GM12878 (cell line): ENCODE data around the gene OVCA2. TPM values are rescaled to one million over a fixed set of nuclear protein-coding genes. Genes with fewer than 3 reads are reported as not detected.

ENCODE experiments used
- BCL11A ChIP-seq: IDR thresholded peaks from 2 replicates; pipeline ENCODE4 v1.6.1; 2011; ENCODE audit warnings: low read depth, low read length
- CBX5 ChIP-seq: sonication (generic); IDR thresholded peaks from 2 replicates; pipeline ENCODE4 v1.6.1; 2016; ENCODE audit warnings: low read depth, moderate library complexity, mild to moderate bottlenecking, inconsistent platforms
- CREB1 ChIP-seq: IDR thresholded peaks from 2 replicates; pipeline ENCODE4 v1.6.1; 2012; ENCODE audit warnings: low read depth, mild to moderate bottlenecking, inconsistent platforms
- DPF2 ChIP-seq: fragments of 450-650 bp; IDR thresholded peaks from 2 replicates; pipeline ENCODE4 v1.6.1; 2017; ENCODE audit warnings: mild to moderate bottlenecking
- ESRRA ChIP-seq: IDR thresholded peaks from 2 replicates; pipeline ENCODE4 v1.6.1; 2012; ENCODE audit warnings: mild to moderate bottlenecking, low read length, improper control_type of control experiment
- FOXK2 ChIP-seq: fragments of 450-650 bp; IDR thresholded peaks from 2 replicates; pipeline ENCODE4 v1.6.1; 2017; ENCODE audit warnings: mild to moderate bottlenecking, moderate library complexity
- FOXM1 ChIP-seq: IDR thresholded peaks from 2 replicates; pipeline ENCODE4 v1.6.1; 2012; ENCODE audit warnings: low read depth, mild to moderate bottlenecking, inconsistent platforms, low read length, moderate library complexity
- IKZF2 ChIP-seq, 2 experiments: fragments of 450-650 bp; IDR thresholded peaks; 2 replicates each; pipeline ENCODE4 v1.6.1; 2017; ENCODE audit warnings: mild to moderate bottlenecking in 2 of 2, moderate library complexity in 2 of 2
- IRF4 ChIP-seq: IDR thresholded peaks from 2 replicates; pipeline ENCODE4 v1.6.1; 2011; ENCODE audit warnings: low read depth, low read length
- JUNB ChIP-seq: IDR thresholded peaks from 2 replicates; pipeline ENCODE4 v1.6.1; 2016; ENCODE audit warnings: antibody characterized with exemption, mild to moderate bottlenecking
- KLF5 ChIP-seq: fragments of 450-650 bp; IDR thresholded peaks from 2 replicates; pipeline ENCODE4 v1.6.1; 2014; ENCODE audit warnings: mild to moderate bottlenecking; ENCODE audit not compliant: partially characterized antibody
- MEF2A ChIP-seq: IDR thresholded peaks from 2 replicates; pipeline ENCODE4 v1.6.1; 2011; ENCODE audit warnings: low read depth, mild to moderate bottlenecking, low read length, moderate library complexity; ENCODE audit not compliant: insufficient read depth
- NBN ChIP-seq: fragments of 450-650 bp; IDR thresholded peaks from 2 replicates; pipeline ENCODE4 v1.6.1; 2016
- NR2F1 ChIP-seq: fragments of 450-650 bp; conservative IDR thresholded peaks from 2 replicates; pipeline ENCODE4 v1.6.1; 2017; ENCODE audit warnings: mild to moderate bottlenecking
- NRF1 ChIP-seq: conservative IDR thresholded peaks from 2 replicates; pipeline ENCODE4 v1.6.1; 2011; ENCODE audit warnings: mild to moderate bottlenecking, low read depth, low read length, improper control_type of control experiment
- RELA ChIP-seq: fragments of 450-650 bp; IDR thresholded peaks from 2 replicates; pipeline ENCODE4 v1.8.0; 2014; ENCODE audit warnings: borderline replicate concordance; ENCODE audit not compliant: partially characterized antibody
- SREBF1 ChIP-seq: IDR thresholded peaks from 2 replicates; pipeline ENCODE4 v1.6.1; 2012; ENCODE audit warnings: mild to moderate bottlenecking, low read length
- YBX1 ChIP-seq: fragments of 450-650 bp; IDR thresholded peaks from 2 replicates; pipeline ENCODE4 v1.6.1; 2016; ENCODE audit warnings: antibody characterized with exemption
- polyA plus RNA-seq, 11 experiments: library from polyadenylated mRNA; depleted of rRNA in 4 of 11; unstranded in 6 of 11; stranded (reverse) in 5 of 11; fragments of >200 nt; fragmentation: Nextera tagmentation in 4 of 11; fragmentation: Illumina TruSeq in 1 of 11; extraction: Ambion mirVana in 4 of 11; extraction: Trizol in 1 of 11; gene quantifications; 1 replicate in 1 of 11; 2 replicates in 10 of 11; pipeline versions ENCODE4 v1.2.1 to v1.2.3, GENCODE V29; 2011 to 2016; ENCODE audit warnings: inconsistent platforms in 2 of 11, missing spikeins in 2 of 11, low read depth in 1 of 11
- total RNA-seq, 4 experiments: library from RNA; depleted of rRNA in 3 of 4; stranded (reverse); fragments of >200 nt in 3 of 4; fragmentation: Illumina TruSeq in 1 of 4; extraction: Trizol in 1 of 4; gene quantifications; 2 replicates each; pipeline versions ENCODE4 v1.2.1 to v1.2.3, GENCODE V29; 2013 to 2021
- TF ChIP-seq, protein P1 (sequence below): IDR thresholded peaks from 2 replicates; pipeline ENCODE4 v1.6.1; 2012; ENCODE audit warnings: low read depth, low read length, improper control_type of control experiment
- TF ChIP-seq, protein P2 (sequence below): fragments of 450-650 bp; formaldehyde crosslinking; IDR thresholded peaks from 2 replicates; pipeline ENCODE4 v1.4.0; 2020; ENCODE audit warnings: mild to moderate bottlenecking, moderate library complexity
- TF ChIP-seq, protein P3 (sequence below): fragments of 450-650 bp; formaldehyde crosslinking; IDR thresholded peaks from 2 replicates; pipeline ENCODE4 v1.4.0; 2022; ENCODE audit warnings: mild to moderate bottlenecking, moderate library complexity
- TF ChIP-seq, protein P4 (sequence below): fragments of 450-650 bp; IDR thresholded peaks from 2 replicates; pipeline ENCODE4 v1.6.1; 2017; ENCODE audit warnings: antibody characterized with exemption, mild to moderate bottlenecking, moderate library complexity

Gene OVCA2
- total and polyA plus RNA-seq, 10 of the 15 experiments (the other 5 are each of a cell fraction or from before 2014, with no cell fraction given), result 6.1 to 75.3 (median 40.7) TPM

DNA sequence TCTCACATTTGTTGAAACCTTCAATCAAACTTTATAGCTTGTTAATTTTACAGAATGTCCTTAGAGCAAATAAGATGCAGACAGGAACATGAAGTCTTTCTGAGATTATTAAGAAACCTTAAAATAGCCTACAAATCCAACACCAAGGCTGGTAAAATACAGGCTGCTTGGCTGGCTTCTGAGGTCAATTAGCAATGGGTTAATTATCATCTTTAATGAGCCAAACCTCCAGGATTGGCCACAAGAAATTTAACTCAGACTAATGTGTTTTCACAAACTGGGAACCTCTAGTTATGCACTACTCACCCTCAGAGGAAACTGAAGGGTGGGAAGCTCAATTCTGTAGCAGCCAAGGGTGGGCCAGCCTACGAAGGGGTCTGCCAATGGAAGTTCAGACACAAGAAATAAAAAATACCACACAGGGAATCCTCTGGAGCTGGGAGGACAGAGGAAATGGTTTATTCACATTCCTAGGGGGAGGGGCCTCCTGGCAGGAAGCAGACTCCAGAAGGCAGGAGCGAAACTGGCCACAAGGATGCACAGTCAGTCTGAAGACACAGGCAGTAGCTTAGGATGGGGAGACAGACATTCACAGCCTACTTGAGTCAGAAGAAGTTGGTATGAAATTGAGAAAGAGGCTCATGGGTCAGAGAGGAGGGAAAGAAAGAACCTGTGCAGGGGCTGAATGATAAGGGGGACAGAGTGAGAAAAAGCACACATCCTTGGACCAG lies 49.1 kb downstream of the OVCA2 start (continued):
- peak; percentile 65; the same call in 1 of the 2 replicates for TF ChIP-seq BCL11A
- TF ChIP-seq ESRRA, result no peak
- TF ChIP-seq YBX1, result no peak
- 0 out of 2 replicates have a peak, but pooled peaks have one; percentile 19 for TF ChIP-seq IRF4
- TF ChIP-seq SREBF1, result no peak
- no peak for TF ChIP-seq NRF1
- TF ChIP-seq, protein P1, sequence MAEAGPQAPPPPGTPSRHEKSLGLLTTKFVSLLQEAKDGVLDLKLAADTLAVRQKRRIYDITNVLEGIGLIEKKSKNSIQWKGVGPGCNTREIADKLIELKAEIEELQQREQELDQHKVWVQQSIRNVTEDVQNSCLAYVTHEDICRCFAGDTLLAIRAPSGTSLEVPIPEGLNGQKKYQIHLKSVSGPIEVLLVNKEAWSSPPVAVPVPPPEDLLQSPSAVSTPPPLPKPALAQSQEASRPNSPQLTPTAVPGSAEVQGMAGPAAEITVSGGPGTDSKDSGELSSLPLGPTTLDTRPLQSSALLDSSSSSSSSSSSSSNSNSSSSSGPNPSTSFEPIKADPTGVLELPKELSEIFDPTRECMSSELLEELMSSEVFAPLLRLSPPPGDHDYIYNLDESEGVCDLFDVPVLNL, result no peak
- TF ChIP-seq DPF2, result no peak
- TF ChIP-seq, protein P2, sequence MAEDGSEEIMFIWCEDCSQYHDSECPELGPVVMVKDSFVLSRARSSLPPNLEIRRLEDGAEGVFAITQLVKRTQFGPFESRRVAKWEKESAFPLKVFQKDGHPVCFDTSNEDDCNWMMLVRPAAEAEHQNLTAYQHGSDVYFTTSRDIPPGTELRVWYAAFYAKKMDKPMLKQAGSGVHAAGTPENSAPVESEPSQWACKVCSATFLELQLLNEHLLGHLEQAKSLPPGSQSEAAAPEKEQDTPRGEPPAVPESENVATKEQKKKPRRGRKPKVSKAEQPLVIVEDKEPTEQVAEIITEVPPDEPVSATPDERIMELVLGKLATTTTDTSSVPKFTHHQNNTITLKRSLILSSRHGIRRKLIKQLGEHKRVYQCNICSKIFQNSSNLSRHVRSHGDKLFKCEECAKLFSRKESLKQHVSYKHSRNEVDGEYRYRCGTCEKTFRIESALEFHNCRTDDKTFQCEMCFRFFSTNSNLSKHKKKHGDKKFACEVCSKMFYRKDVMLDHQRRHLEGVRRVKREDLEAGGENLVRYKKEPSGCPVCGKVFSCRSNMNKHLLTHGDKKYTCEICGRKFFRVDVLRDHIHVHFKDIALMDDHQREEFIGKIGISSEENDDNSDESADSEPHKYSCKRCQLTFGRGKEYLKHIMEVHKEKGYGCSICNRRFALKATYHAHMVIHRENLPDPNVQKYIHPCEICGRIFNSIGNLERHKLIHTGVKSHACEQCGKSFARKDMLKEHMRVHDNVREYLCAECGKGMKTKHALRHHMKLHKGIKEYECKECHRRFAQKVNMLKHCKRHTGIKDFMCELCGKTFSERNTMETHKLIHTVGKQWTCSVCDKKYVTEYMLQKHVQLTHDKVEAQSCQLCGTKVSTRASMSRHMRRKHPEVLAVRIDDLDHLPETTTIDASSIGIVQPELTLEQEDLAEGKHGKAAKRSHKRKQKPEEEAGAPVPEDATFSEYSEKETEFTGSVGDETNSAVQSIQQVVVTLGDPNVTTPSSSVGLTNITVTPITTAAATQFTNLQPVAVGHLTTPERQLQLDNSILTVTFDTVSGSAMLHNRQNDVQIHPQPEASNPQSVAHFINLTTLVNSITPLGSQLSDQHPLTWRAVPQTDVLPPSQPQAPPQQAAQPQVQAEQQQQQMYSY (CRISPR knock-in tag), result no peak
- no peak for TF ChIP-seq CBX5
- peak; percentile 17 to 37; a peak in 2 of 4 replicates for TF ChIP-seq IKZF2 (IDR thresholded peaks at IDR 0.05)
- TF ChIP-seq MEF2A, result no peak
- TF ChIP-seq CREB1, result no peak
- no peak for TF ChIP-seq RELA
- TF ChIP-seq FOXM1, result no peak
- no peak for TF ChIP-seq NBN
- no peak for TF ChIP-seq NR2F1
- TF ChIP-seq, protein P3, sequence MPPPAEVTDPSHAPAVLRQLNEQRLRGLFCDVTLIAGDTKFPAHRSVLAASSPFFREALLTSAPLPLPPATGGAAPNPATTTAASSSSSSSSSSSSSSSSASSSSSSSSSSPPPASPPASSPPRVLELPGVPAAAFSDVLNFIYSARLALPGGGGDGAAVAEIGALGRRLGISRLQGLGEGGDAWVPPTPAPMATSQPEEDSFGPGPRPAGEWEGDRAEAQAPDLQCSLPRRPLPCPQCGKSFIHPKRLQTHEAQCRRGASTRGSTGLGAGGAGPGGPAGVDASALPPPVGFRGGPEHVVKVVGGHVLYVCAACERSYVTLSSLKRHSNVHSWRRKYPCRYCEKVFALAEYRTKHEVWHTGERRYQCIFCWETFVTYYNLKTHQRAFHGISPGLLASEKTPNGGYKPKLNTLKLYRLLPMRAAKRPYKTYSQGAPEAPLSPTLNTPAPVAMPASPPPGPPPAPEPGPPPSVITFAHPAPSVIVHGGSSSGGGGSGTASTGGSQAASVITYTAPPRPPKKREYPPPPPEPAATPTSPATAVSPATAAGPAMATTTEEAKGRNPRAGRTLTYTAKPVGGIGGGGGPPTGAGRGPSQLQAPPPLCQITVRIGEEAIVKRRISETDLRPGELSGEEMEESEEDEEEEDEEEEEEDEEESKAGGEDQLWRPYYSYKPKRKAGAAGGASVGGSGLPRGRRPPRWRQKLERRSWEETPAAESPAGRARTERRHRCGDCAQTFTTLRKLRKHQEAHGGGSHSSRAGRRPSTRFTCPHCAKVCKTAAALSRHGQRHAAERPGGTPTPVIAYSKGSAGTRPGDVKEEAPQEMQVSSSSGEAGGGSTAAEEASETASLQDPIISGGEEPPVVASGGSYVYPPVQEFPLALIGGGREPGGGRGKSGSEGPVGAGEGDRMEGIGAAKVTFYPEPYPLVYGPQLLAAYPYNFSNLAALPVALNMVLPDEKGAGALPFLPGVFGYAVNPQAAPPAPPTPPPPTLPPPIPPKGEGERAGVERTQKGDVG, result no peak
- TF ChIP-seq KLF5, result no peak
- no peak for TF ChIP-seq FOXK2
- TF ChIP-seq, protein P4, sequence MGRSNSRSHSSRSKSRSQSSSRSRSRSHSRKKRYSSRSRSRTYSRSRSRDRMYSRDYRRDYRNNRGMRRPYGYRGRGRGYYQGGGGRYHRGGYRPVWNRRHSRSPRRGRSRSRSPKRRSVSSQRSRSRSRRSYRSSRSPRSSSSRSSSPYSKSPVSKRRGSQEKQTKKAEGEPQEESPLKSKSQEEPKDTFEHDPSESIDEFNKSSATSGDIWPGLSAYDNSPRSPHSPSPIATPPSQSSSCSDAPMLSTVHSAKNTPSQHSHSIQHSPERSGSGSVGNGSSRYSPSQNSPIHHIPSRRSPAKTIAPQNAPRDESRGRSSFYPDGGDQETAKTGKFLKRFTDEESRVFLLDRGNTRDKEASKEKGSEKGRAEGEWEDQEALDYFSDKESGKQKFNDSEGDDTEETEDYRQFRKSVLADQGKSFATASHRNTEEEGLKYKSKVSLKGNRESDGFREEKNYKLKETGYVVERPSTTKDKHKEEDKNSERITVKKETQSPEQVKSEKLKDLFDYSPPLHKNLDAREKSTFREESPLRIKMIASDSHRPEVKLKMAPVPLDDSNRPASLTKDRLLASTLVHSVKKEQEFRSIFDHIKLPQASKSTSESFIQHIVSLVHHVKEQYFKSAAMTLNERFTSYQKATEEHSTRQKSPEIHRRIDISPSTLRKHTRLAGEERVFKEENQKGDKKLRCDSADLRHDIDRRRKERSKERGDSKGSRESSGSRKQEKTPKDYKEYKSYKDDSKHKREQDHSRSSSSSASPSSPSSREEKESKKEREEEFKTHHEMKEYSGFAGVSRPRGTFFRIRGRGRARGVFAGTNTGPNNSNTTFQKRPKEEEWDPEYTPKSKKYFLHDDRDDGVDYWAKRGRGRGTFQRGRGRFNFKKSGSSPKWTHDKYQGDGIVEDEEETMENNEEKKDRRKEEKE, result no peak
- no peak for TF ChIP-seq JUNB
